ENCODE data around the gene EVA1C. TPM values are rescaled to one million over a fixed set of nuclear protein-coding genes. Genes with fewer than 3 reads are reported as not detected.
A peak's percentile ranks its signal among the peaks of the same experiment; 100 is the strongest.
"Not testable (repeated sequence)": the region's sequence is repeated elsewhere in the genome, so short reads cannot be mapped to it uniquely, and the experiment has no call there.

The EVA1C gene
- total RNA-seq, 1 experiment from 2014 or later = 0.98 TPM

DNA sequence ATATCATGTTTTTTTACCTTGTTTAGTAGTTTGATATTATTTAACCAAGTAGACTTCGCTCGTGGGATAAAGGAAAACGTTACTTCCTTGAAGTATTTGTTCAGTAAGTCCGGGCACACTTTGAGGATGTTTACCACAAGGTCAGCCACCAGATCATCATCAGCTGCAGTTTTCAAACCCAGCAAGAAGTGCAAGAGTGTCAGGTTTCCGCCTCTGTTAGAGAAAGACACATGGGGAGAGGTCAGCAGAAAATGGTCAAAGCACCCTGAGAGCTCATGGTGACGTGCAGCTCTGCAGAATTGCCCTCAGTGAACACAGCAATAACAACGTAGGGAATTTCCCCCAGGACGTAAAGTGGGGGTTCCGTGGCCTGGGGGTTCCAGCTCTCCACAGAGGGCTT is 44.1 kb upstream of the EVA1C start:
- H3K4me1 ChIP-seq (ENCODE audit: insufficient read depth, low read length) = no peaks in the 10 kb centered on the region
- H3K9me3 ChIP-seq (ENCODE audit: control insufficient read depth, low read depth, low read length) = no peaks in the 10 kb centered on the region
- no peak overlapping the region for H3K18ac ChIP-seq (ENCODE audit: insufficient read length, low read depth, low read length)
- H3K56ac ChIP-seq (ENCODE audit: insufficient read length, low read depth, low read length) = no peak overlapping the region
- no peak overlapping the region for H4K8ac ChIP-seq (replicated peaks; ENCODE audit: insufficient read length, low read depth, low read length)
- DNase-seq = no peak
- WGBS (ENCODE audit: extremely low coverage, insufficient read length, low lambda C conversion rate) = no CpG with 5 or more reads among the region's 9 CpGs
- no peak overlapping the region for H3T11ph ChIP-seq (ENCODE audit: low read length)
- H3K36me3 Mint-ChIP-seq (ENCODE audit: insufficient read depth in 1 of 3, low read depth in 3 of 3) = peaks cover 42 to 87% (median 76%) of the 10 kb centered on the region in 3 experiments; a peak in 6 of 7 replicates
- H3K27me3 ChIP-seq (ENCODE audit: insufficient read depth, low read length) = no peaks in the 10 kb centered on the region
- H2BK5ac ChIP-seq (ENCODE audit: insufficient read length, low read length) = no peak overlapping the region
- H3K4ac ChIP-seq (ENCODE audit: low read depth, low read length) = no peak overlapping the region
- no peaks in the 10 kb centered on the region for H3K27me3 Mint-ChIP-seq (ENCODE audit: low read depth)
- H3K9me3 Mint-ChIP-seq = no peaks in the 10 kb centered on the region
- no peaks in the 10 kb centered on the region for H4K20me1 ChIP-seq (ENCODE audit: control insufficient read depth, insufficient read depth, insufficient read length)
- TF ChIP-seq, protein P1, sequence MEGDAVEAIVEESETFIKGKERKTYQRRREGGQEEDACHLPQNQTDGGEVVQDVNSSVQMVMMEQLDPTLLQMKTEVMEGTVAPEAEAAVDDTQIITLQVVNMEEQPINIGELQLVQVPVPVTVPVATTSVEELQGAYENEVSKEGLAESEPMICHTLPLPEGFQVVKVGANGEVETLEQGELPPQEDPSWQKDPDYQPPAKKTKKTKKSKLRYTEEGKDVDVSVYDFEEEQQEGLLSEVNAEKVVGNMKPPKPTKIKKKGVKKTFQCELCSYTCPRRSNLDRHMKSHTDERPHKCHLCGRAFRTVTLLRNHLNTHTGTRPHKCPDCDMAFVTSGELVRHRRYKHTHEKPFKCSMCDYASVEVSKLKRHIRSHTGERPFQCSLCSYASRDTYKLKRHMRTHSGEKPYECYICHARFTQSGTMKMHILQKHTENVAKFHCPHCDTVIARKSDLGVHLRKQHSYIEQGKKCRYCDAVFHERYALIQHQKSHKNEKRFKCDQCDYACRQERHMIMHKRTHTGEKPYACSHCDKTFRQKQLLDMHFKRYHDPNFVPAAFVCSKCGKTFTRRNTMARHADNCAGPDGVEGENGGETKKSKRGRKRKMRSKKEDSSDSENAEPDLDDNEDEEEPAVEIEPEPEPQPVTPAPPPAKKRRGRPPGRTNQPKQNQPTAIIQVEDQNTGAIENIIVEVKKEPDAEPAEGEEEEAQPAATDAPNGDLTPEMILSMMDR (conservative IDR thresholded peaks at IDR 0.05) = no peak
- H3K4me2 ChIP-seq (ENCODE audit: insufficient read depth, insufficient read length, low read length) = no peak overlapping the region
- H3K23ac ChIP-seq (ENCODE audit: insufficient read length, low read depth, low read length) = no peak overlapping the region
- H3K27ac ChIP-seq (ENCODE audit: insufficient read length, low read depth, low read length) = no peak overlapping the region
- no peaks in the 10 kb centered on the region for H3K79me1 ChIP-seq (ENCODE audit: insufficient read depth, low read depth, low read length, poor library complexity, severe bottlenecking)
- H3K79me2 ChIP-seq (ENCODE audit: insufficient read depth, low read length) = no peaks in the 10 kb centered on the region
- no peak overlapping the region for H2BK20ac ChIP-seq (ENCODE audit: low read depth, low read length, poor library complexity, severe bottlenecking)
- H4K5ac ChIP-seq (ENCODE audit: insufficient read length, low read depth, low read length) = no peak overlapping the region
- H3K14ac ChIP-seq (ENCODE audit: insufficient read depth, low read length) = no peak overlapping the region
- H3K4me1 Mint-ChIP-seq = no peaks in the 10 kb centered on the region
- no peak overlapping the region for H2AFZ ChIP-seq (ENCODE audit: low read length)
- H3K9ac ChIP-seq (ENCODE audit: extremely low read depth, insufficient read length, low read length) = no peak overlapping the region
- H2AK5ac ChIP-seq (ENCODE audit: insufficient read length, low read length) = no peak overlapping the region
- no peak overlapping the region for H2BK120ac ChIP-seq (ENCODE audit: low read depth, low read length, poor library complexity, severe bottlenecking)
- H3K27ac Mint-ChIP-seq = no peak overlapping the region; a peak in 1 of 7 replicates
- no peaks in the 10 kb centered on the region for H3K23me2 ChIP-seq (ENCODE audit: insufficient read length, low read depth, low read length, poor library complexity, severe bottlenecking)
- no peak overlapping the region for H4K91ac ChIP-seq (ENCODE audit: insufficient read length, low read depth, low read length)
- no peak overlapping the region for H3K4me3 Mint-ChIP-seq
- H2BK15ac ChIP-seq (ENCODE audit: low read depth, low read length) = no peak overlapping the region
- H2BK12ac ChIP-seq (ENCODE audit: insufficient read length, low read depth, low read length) = no peak overlapping the region

DNA sequence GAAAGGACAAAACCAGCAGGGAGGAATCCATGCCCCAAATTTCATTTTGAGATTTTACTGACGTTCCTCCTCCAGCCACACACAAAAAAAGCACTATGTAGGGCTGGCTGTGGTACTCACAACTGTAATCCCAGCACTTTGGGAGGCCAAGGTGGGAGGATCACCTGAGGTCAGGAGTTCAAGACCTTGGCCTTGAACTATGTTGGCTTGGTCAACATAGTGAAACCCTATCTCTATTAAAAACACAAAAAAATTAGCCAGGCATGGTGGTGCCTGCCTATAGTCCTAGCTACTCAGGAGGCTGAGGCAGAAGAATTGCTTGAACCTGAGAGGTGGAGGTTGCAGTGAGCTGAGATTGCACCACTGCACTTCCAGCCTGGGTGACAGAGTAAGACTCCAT is 43.5 kb upstream of the EVA1C start:
- not testable (repeated sequence) for H4K91ac ChIP-seq (ENCODE audit: insufficient read length, low read depth, low read length); H3K4me2 ChIP-seq (ENCODE audit: insufficient read depth, insufficient read length, low read length); H3K27ac ChIP-seq (ENCODE audit: insufficient read length, low read depth, low read length); H3K56ac ChIP-seq (ENCODE audit: insufficient read length, low read depth, low read length); H4K8ac ChIP-seq (replicated peaks; ENCODE audit: insufficient read length, low read depth, low read length); H3K79me2 ChIP-seq (ENCODE audit: insufficient read depth, low read length); H2BK5ac ChIP-seq (ENCODE audit: insufficient read length, low read length); H3K9me3 Mint-ChIP-seq; H2AFZ ChIP-seq (ENCODE audit: low read length); H3K4me1 ChIP-seq (ENCODE audit: insufficient read depth, low read length); H2BK20ac ChIP-seq (ENCODE audit: low read depth, low read length, poor library complexity, severe bottlenecking); DNase-seq; H3K4ac ChIP-seq (ENCODE audit: low read depth, low read length); H4K5ac ChIP-seq (ENCODE audit: insufficient read length, low read depth, low read length); H3K14ac ChIP-seq (ENCODE audit: insufficient read depth, low read length); H2BK15ac ChIP-seq (ENCODE audit: low read depth, low read length); H3K4me3 Mint-ChIP-seq; H3K18ac ChIP-seq (ENCODE audit: insufficient read length, low read depth, low read length); H3K79me1 ChIP-seq (ENCODE audit: insufficient read depth, low read depth, low read length, poor library complexity, severe bottlenecking); H3K23ac ChIP-seq (ENCODE audit: insufficient read length, low read depth, low read length); H3T11ph ChIP-seq (ENCODE audit: low read length); H3K27me3 ChIP-seq (ENCODE audit: insufficient read depth, low read length); H2BK120ac ChIP-seq (ENCODE audit: low read depth, low read length, poor library complexity, severe bottlenecking); H3K9ac ChIP-seq (ENCODE audit: extremely low read depth, insufficient read length, low read length); H3K27me3 Mint-ChIP-seq (ENCODE audit: low read depth); H4K20me1 ChIP-seq (ENCODE audit: control insufficient read depth, insufficient read depth, insufficient read length); H3K9me3 ChIP-seq (ENCODE audit: control insufficient read depth, low read depth, low read length); H3K4me1 Mint-ChIP-seq; H2AK5ac ChIP-seq (ENCODE audit: insufficient read length, low read length); H3K23me2 ChIP-seq (ENCODE audit: insufficient read length, low read depth, low read length, poor library complexity, severe bottlenecking); H2BK12ac ChIP-seq (ENCODE audit: insufficient read length, low read depth, low read length)
- no CpG with 5 or more reads among the region's 1 CpG for WGBS (ENCODE audit: extremely low coverage, insufficient read length, low lambda C conversion rate)
- peaks cover 40 to 86% (median 73%) of the 10 kb centered on the region in 3 experiments; a peak in 6 of 7 replicates for H3K36me3 Mint-ChIP-seq (ENCODE audit: insufficient read depth in 1 of 3, low read depth in 3 of 3)
- peak overlapping the region in 1 of 3 experiments; percentile 78; a peak in 2 of 7 replicates for H3K27ac Mint-ChIP-seq
